ENCODE results near the gene NPBWR2.

GRCh38 chr20:64140061-64140931, 32.9 kb upstream of the NPBWR2 start:
- no peak for TF ChIP-seq CTCF (IDR thresholded peaks at IDR 0.05; ENCODE audit: low read depth, low read length)
- TF ChIP-seq POLR2A (IDR thresholded peaks at IDR 0.05; ENCODE audit: extremely low read depth, insufficient read length): no peak
- no peak for TF ChIP-seq MAX (IDR thresholded peaks at IDR 0.05; ENCODE audit: low read depth, low read length)
- no peak for TF ChIP-seq MYC (IDR thresholded peaks at IDR 0.05; ENCODE audit: low read depth, low read length)
